ENCODE results near the gene PRODH. TPM values are rescaled to one million over a fixed set of nuclear protein-coding genes. Genes with fewer than 3 reads are reported as not detected.
"Not testable (repeated sequence)": the region's sequence is repeated elsewhere in the genome, so short reads cannot be mapped to it uniquely, and the experiment has no call there.

Gene PRODH
- total RNA-seq, 2 experiments from 2014 or later, result 0.25 to 0.35 TPM

DNA sequence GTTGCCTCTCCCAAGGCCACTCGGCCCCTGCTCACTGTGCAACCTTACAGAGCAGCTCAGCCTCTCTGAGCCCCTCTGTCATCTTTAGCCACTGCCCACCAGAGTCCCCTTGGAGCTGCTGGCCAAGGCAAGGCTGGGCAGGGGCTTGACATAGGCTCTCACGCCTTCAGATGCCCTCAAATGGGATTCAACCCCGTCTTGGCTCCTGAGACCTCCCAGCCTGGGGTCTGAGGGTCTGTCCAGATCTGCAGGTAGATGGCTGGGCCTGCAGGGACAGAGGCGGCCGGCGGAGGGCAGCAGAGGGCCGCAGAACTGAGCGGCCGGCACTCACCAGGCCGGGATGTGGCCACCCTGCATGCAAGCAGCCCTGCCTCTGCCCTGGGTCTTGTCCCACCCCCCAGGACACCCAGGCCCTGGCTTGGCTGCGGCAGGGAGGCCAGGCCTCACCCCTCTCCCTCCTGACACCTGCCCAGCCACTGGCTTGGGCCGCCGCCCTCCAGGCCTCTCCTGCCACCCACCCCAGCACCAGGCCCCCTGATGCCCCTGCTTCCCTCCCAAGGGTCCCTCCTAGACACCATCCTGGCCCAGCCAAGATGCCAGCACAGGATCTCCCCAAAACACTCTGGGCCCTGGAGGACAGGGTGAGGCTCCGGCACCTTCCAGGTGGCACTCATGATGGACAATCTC lies 18.4 kb upstream of the PRODH start:
- CTCF ChIA-PET, result interaction anchor here (0.6 kb wide), 1 partner anchor 158 kb away, joined by 3 read pairs; no protein-coding TSS in a partner anchor
- H3K9me3 Mint-ChIP-seq; H3K4me3 Mint-ChIP-seq; H3K27me3 Mint-ChIP-seq; H3K36me3 Mint-ChIP-seq (ENCODE audit: low read depth); H3K27ac Mint-ChIP-seq; H3K4me1 Mint-ChIP-seq; POLR2A ChIA-PET: not testable (repeated sequence)
- peak; percentile 61 for DNase-seq

DNA sequence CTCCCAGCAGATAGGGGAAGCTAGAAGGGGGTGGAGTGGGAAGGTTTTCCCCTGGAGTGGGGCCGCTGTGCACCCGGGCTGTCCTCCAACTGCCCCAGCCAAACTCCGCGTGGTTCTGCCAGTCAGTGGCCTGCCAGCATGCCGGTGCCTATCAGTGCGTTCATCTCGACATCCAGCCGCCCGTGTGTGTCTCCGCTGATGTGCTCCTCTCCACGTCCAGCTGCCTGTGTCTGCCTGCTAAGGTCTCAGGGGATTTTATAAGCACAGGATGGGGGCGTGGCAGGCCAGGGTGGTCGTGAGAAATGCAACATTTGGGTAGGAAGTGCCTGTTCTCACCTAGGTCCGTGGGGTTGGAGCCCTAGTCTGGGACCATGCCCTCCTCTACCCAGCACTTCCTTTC lies 17.0 kb upstream of the PRODH start:
- H3K27ac Mint-ChIP-seq, result not testable (repeated sequence)

GRCh38 chr22:18952022-18952421 lies 15.9 kb upstream of the PRODH start:
- H3K27me3 Mint-ChIP-seq, result peaks cover 10% of the 10 kb centered on the region
- CTCF ChIA-PET, result no interaction called here
- H3K27ac Mint-ChIP-seq, result no peak overlapping the region
- no peaks in the 10 kb centered on the region for H3K4me1 Mint-ChIP-seq
- POLR2A ChIA-PET, result no interaction called here
- H3K9me3 Mint-ChIP-seq, result no peaks in the 10 kb centered on the region
- no peak for DNase-seq
- no peak overlapping the region for H3K4me3 Mint-ChIP-seq
- no peaks in the 10 kb centered on the region for H3K36me3 Mint-ChIP-seq (ENCODE audit: low read depth)

More for the DNA sequence above, 17.0 kb upstream of the PRODH start:
- H3K27me3 Mint-ChIP-seq; CTCF ChIA-PET; DNase-seq; H3K4me1 Mint-ChIP-seq; H3K36me3 Mint-ChIP-seq (ENCODE audit: low read depth); POLR2A ChIA-PET; H3K9me3 Mint-ChIP-seq; H3K4me3 Mint-ChIP-seq: not testable (repeated sequence)

- Mint-ChIP-seq H3K9me3 (no peaks in the 10 kb centered on the region), H3K27ac (no peak overlapping the region), H3K4me1 (no peaks in the 10 kb centered on the region), H3K36me3 (ENCODE audit: low read depth) (no peaks in the 10 kb centered on the region), H3K4me3 (no peak overlapping the region), H3K27me3 (peaks cover 10% of the 10 kb centered on the region)
- ChIA-PET POLR2A (no interaction called here), CTCF (no interaction called here)
- no peak for DNase-seq
Observed at GRCh38 chr22:18950141-18950540, 14.0 kb upstream of the PRODH start.

DNA sequence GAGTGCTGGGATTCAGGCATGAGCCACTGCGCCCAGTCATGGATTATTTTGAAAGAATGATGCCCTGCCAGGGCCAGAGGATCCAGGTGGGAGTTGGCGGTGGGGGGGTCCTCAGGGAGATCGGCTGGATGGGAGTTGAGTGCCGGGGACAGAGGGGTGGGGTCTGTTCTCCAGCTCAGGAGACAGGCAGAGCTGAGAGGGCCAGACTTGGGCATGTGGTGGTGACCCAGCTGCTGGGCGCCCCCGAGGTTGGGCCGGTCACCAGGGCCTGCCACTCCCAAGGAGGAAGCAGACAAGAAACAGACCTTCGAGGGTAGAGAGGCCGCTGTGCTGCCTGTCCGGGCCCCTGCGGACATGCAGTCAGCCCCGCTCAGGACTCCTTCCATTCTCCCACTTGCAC lies 11.8 kb upstream of the PRODH start:
- DNase-seq, result no peak
- ChIA-PET POLR2A (no interaction called here), CTCF (no interaction called here)
- no peaks in the 10 kb centered on the region for H3K9me3 Mint-ChIP-seq
- no peak overlapping the region for H3K27ac Mint-ChIP-seq
- H3K4me3 Mint-ChIP-seq, result no peak overlapping the region
- peaks cover 12% of the 10 kb centered on the region for H3K27me3 Mint-ChIP-seq
- H3K4me1 Mint-ChIP-seq, result no peaks in the 10 kb centered on the region
- no peaks in the 10 kb centered on the region for H3K36me3 Mint-ChIP-seq (ENCODE audit: low read depth)

- CTCF ChIA-PET; H3K4me3 Mint-ChIP-seq; DNase-seq; H3K9me3 Mint-ChIP-seq; H3K4me1 Mint-ChIP-seq; H3K27ac Mint-ChIP-seq; H3K36me3 Mint-ChIP-seq (ENCODE audit: low read depth); POLR2A ChIA-PET: not testable (repeated sequence)
- peaks cover 12% of the 10 kb centered on the region for H3K27me3 Mint-ChIP-seq
Observed at GRCh38 chr22:18947105-18947504, 11.0 kb upstream of the PRODH start.

GRCh38 chr22:18938691-18939090 lies 2.6 kb upstream of the PRODH start:
- not testable (repeated sequence) for H3K36me3 Mint-ChIP-seq (ENCODE audit: low read depth); H3K4me3 Mint-ChIP-seq; H3K4me1 Mint-ChIP-seq

DNA sequence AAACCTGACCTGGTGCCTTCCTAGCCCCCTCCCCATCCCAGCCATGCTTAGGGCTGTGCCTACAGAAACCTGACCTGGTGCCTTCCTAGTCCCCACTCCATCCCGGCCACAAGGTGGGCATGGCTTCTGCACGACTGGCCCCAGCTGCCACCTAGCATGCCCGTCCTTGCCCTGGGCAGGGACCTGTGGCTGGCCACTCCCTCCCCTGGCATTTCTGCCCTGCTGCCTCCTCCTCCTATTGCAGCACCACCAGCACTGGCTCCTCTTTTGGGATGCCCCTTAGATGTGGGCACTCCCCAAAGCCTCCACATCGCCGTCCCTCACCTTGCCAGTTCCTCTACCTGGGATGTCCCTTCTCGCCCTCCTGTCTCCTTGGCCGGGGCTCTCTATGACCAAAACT lies 1.4 kb downstream of the PRODH start:
- CTCF ChIA-PET; POLR2A ChIA-PET; H3K36me3 Mint-ChIP-seq (ENCODE audit: low read depth); H3K4me1 Mint-ChIP-seq; DNase-seq; H3K27me3 Mint-ChIP-seq; H3K4me3 Mint-ChIP-seq; H3K9me3 Mint-ChIP-seq; H3K27ac Mint-ChIP-seq: not testable (repeated sequence)

More at GRCh38 chr22:18938691-18939090, 2.6 kb upstream of the PRODH start:
- DNase-seq, H3K9me3 Mint-ChIP-seq, POLR2A ChIA-PET, H3K27ac Mint-ChIP-seq, CTCF ChIA-PET, H3K27me3 Mint-ChIP-seq: not testable (repeated sequence)

- ChIA-PET POLR2A (no interaction called here), CTCF (no interaction called here)
- no peak overlapping the region for H3K27ac Mint-ChIP-seq
- DNase-seq, result no peak
- H3K4me1 Mint-ChIP-seq, result no peaks in the 10 kb centered on the region
- H3K9me3 Mint-ChIP-seq, result no peaks in the 10 kb centered on the region
- H3K36me3 Mint-ChIP-seq (ENCODE audit: low read depth), result no peaks in the 10 kb centered on the region
- H3K4me3 Mint-ChIP-seq, result no peak overlapping the region
- no peaks in the 10 kb centered on the region for H3K27me3 Mint-ChIP-seq
Observed at GRCh38 chr22:18933914-18934313, 2.2 kb downstream of the PRODH start.

GRCh38 chr22:18931905-18932652 lies 4.0 kb downstream of the PRODH start:
- H3K4me1 Mint-ChIP-seq, result no peaks in the 10 kb centered on the region

GRCh38 chr22:18929459-18929858 lies 6.6 kb downstream of the PRODH start:
- Mint-ChIP-seq H3K4me1 (no peaks in the 10 kb centered on the region), H3K9me3 (no peaks in the 10 kb centered on the region), H3K27ac (no peak overlapping the region), H3K27me3 (no peaks in the 10 kb centered on the region), H3K36me3 (ENCODE audit: low read depth) (no peaks in the 10 kb centered on the region), H3K4me3 (no peak overlapping the region)
- no peak for DNase-seq
- ChIA-PET CTCF (no interaction called here), POLR2A (no interaction called here)

More at GRCh38 chr22:18931905-18932652, 4.0 kb downstream of the PRODH start:
- Mint-ChIP-seq H3K36me3 (ENCODE audit: low read depth) (no peaks in the 10 kb centered on the region), H3K9me3 (no peaks in the 10 kb centered on the region), H3K4me3 (no peak overlapping the region), H3K27ac (no peak overlapping the region), H3K27me3 (no peaks in the 10 kb centered on the region)
- ChIA-PET POLR2A (no interaction called here), CTCF (no interaction called here)
- DNase-seq, result no peak

DNA sequence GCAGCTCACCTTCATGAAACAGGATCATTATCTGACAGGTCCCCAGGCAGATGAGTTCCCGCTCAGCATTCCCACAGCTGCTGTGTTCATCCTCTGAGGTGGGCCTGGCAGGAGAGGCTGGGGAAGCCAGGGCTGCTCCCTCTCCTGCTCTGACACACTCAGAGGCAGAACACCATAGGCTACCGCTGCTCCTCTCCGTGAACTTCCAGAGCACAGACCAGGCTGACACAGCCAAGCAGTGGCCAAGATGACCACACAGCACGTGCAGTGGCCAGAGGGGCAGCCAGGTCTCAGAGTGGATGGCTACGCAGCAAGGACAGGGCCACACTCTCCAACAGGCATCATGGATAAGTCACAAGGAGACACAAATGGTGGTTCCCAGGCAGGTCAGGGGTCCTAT lies 8.5 kb downstream of the PRODH start:
- ChIA-PET CTCF (no interaction called here), POLR2A (no interaction called here)
- Mint-ChIP-seq H3K4me1 (no peaks in the 10 kb centered on the region), H3K27ac (no peak overlapping the region), H3K4me3 (no peak overlapping the region), H3K36me3 (ENCODE audit: low read depth) (no peaks in the 10 kb centered on the region), H3K27me3 (no peaks in the 10 kb centered on the region), H3K9me3 (no peaks in the 10 kb centered on the region)
- DNase-seq, result no peak

DNA sequence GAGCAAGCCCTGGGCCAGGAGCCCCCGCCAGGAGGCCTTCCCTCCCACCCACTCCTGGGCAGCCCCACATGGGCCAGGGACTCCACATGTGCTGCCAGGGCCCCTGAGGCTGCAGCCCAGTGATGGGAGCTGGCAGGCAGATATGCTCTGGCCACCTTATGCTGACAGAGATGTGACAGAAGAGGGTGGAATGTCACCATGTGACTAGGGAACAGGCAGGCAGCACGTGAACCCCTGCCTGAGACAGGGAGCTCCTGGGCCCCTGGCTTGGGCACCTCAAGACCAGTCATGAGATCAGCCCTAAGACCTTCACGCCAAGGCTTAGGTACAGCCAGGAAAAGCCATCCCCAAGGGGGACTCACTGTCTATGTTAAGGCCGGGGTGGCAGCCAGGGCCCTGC lies 9.1 kb downstream of the PRODH start:
- Mint-ChIP-seq H3K4me3 (no peak overlapping the region), H3K27me3 (no peaks in the 10 kb centered on the region), H3K9me3 (no peaks in the 10 kb centered on the region), H3K4me1 (no peaks in the 10 kb centered on the region), H3K27ac (no peak overlapping the region), H3K36me3 (ENCODE audit: low read depth) (no peaks in the 10 kb centered on the region)
- DNase-seq, result no peak
- POLR2A ChIA-PET, result no interaction called here
- CTCF ChIA-PET, result no interaction called here

DNA sequence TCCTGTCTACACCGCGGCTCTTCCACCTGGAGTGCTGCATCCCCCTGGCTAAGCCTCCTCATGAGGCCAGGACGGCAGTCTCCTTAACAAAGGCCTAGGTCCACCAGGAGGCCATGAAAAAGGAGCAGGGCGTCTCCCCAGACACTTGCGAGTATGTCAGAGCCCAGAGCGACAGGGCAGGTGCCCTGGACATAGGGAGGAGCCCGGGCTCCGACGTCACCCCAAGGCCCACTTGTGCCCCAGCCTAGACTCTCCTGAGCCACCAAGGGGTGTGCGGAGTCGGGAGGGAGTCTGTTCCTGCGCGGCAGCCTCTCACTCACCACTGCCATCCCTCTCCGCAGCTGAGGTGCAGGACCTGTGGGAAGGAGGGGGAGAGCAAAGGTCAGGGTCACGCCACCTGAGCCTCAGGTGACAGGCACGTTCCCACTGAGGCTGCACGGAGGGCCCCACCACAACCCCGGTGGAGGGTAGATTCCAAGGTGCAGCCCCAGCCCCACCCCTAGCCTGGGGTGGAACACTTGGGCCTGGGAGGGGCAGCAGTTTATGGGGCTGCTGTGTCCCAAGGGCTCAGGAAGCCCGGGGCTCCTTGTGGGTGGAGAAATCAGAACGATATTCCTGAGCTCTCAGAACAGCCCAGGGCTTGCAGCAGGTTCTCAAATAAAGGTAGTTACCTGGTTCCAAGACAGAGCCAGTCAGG lies 10.6 kb downstream of the PRODH start:
- POLR2A ChIA-PET, result no interaction called here
- H3K27ac Mint-ChIP-seq, result no peak overlapping the region
- H3K4me3 Mint-ChIP-seq, result no peak overlapping the region
- H3K27me3 Mint-ChIP-seq, result no peaks in the 10 kb centered on the region
- no peaks in the 10 kb centered on the region for H3K36me3 Mint-ChIP-seq (ENCODE audit: low read depth)
- H3K4me1 Mint-ChIP-seq, result no peaks in the 10 kb centered on the region
- DNase-seq, result no peak
- no peaks in the 10 kb centered on the region for H3K9me3 Mint-ChIP-seq
- CTCF ChIA-PET, result no interaction called here
